Mesenchymal stem cell (in vitro differentiated cells and primary cell): ENCODE data around the gene CDNF.

Source experiments
- DNase-seq: peaks from one replicate; pipeline ENCODE4 v3.0.0-alpha.2; 2013
- H2AFZ ChIP-seq: one replicate; pipeline ENCODE4 v1.6.1; 2013; ENCODE audit warnings: low read depth, mild to moderate bottlenecking, control low read depth, inconsistent platforms, low read length, moderate library complexity
- H2AK5ac ChIP-seq: 2 replicates; pipeline ENCODE4 v1.6.1; 2013; ENCODE audit warnings: low read length, moderate library complexity, mild to moderate bottlenecking, inconsistent platforms; ENCODE audit not compliant: severe bottlenecking
- H2BK120ac ChIP-seq: one replicate; pipeline ENCODE4 v1.6.1; 2013; ENCODE audit warnings: low read depth, mild to moderate bottlenecking, inconsistent platforms, low read length, moderate library complexity
- H2BK12ac ChIP-seq, 2 experiments: one replicate each; pipeline ENCODE4 v1.6.1; 2013; ENCODE audit warnings: inconsistent platforms in 2 of 2, low read length in 2 of 2, mild to moderate bottlenecking in 2 of 2, moderate library complexity in 2 of 2, control low read depth in 1 of 2
- H2BK15ac ChIP-seq: one replicate; pipeline ENCODE4 v1.6.1; 2013; ENCODE audit warnings: mild to moderate bottlenecking, low read depth, inconsistent platforms; ENCODE audit not compliant: poor library complexity, severe bottlenecking
- H2BK5ac ChIP-seq: 2 replicates; pipeline ENCODE4 v1.6.1; 2013; ENCODE audit warnings: low read depth, mild to moderate bottlenecking, low read length, control low read depth, inconsistent platforms; ENCODE audit not compliant: poor library complexity, severe bottlenecking
- H3K14ac ChIP-seq, 2 experiments: one replicate each; pipeline ENCODE4 v1.6.1; 2013; ENCODE audit warnings: inconsistent platforms in 2 of 2, low read length in 2 of 2, control low read depth in 1 of 2, mild to moderate bottlenecking in 1 of 2, moderate library complexity in 1 of 2
- H3K18ac ChIP-seq, 2 experiments: one replicate each; pipeline ENCODE4 v1.6.1; 2013; ENCODE audit warnings: inconsistent platforms in 2 of 2, low read length in 2 of 2, control low read depth in 1 of 2, low read depth in 1 of 2, mild to moderate bottlenecking in 1 of 2
- H3K23ac ChIP-seq, 2 experiments: one replicate each; pipeline ENCODE4 v1.6.1; 2013; ENCODE audit warnings: inconsistent platforms in 2 of 2, low read length in 2 of 2, mild to moderate bottlenecking in 2 of 2, moderate library complexity in 2 of 2, control low read depth in 1 of 2
- H3K27ac ChIP-seq: 2 replicates; pipeline ENCODE4 v1.5.1; 2013; ENCODE audit warnings: mild to moderate bottlenecking, moderate library complexity, low read length, control low read depth, inconsistent platforms; ENCODE audit not compliant: poor library complexity, severe bottlenecking
- H3K27me3 ChIP-seq, 2 experiments: 2 replicates each; pipeline versions ENCODE4 v1.6.1 to v1.7.0; 2013; ENCODE audit warnings: low read length in 2 of 2, mild to moderate bottlenecking in 2 of 2, moderate library complexity in 2 of 2, control low read depth in 1 of 2, inconsistent platforms in 1 of 2; ENCODE audit not compliant: control insufficient read depth in 1 of 2, insufficient read depth in 1 of 2
- H3K36me3 ChIP-seq, 2 experiments: 2 replicates each; pipeline versions ENCODE4 v1.6.1 to v1.7.0; 2013; ENCODE audit warnings: low read length in 2 of 2, control low read depth in 1 of 2, inconsistent platforms in 1 of 2, low read depth in 1 of 2, mild to moderate bottlenecking in 1 of 2; ENCODE audit not compliant: insufficient read depth in 2 of 2, control insufficient read depth in 1 of 2
- H3K4ac ChIP-seq, 2 experiments: one replicate each; pipeline ENCODE4 v1.6.1; 2013; ENCODE audit warnings: inconsistent platforms in 2 of 2, low read length in 2 of 2, mild to moderate bottlenecking in 2 of 2, moderate library complexity in 2 of 2, control low read depth in 1 of 2, low read depth in 1 of 2
- H3K4me1 ChIP-seq: 2 replicates; pipeline ENCODE4 v1.6.1; 2013; ENCODE audit warnings: low read depth, low read length, control low read depth; ENCODE audit not compliant: control insufficient read depth, insufficient read depth
- H3K4me2 ChIP-seq: 2 replicates; pipeline ENCODE4 v1.6.1; 2013; ENCODE audit warnings: low read length, mild to moderate bottlenecking, inconsistent platforms; ENCODE audit not compliant: poor library complexity, severe bottlenecking
- H3K4me3 ChIP-seq, 2 experiments: 2 replicates each; pipeline versions ENCODE4 v1.5.1 to v1.7.0; 2013; ENCODE audit warnings: low read length in 2 of 2, mild to moderate bottlenecking in 2 of 2, control low read depth in 1 of 2, low read depth in 1 of 2; ENCODE audit not compliant: insufficient read depth in 1 of 2
- H3K79me1 ChIP-seq: replicated peaks from 2 replicates; pipeline ENCODE4 v1.6.1; 2013; ENCODE audit warnings: mild to moderate bottlenecking, control low read depth, low read length, inconsistent platforms; ENCODE audit not compliant: poor library complexity, severe bottlenecking
- H3K9ac ChIP-seq: 2 replicates; pipeline ENCODE4 v1.7.0; 2013; ENCODE audit warnings: mild to moderate bottlenecking, low read length, moderate library complexity
- H3K9me3 ChIP-seq: 2 replicates; pipeline ENCODE4 v1.7.0; 2013; ENCODE audit warnings: mild to moderate bottlenecking, low read length; ENCODE audit not compliant: control insufficient read depth
- H4K8ac ChIP-seq: one replicate; pipeline ENCODE4 v1.6.1; 2013; ENCODE audit warnings: inconsistent platforms, mild to moderate bottlenecking, low read length, moderate library complexity
- H4K91ac ChIP-seq: one replicate; pipeline ENCODE4 v1.6.1; 2013; ENCODE audit warnings: mild to moderate bottlenecking, low read length, inconsistent platforms
- WGBS: methylation state at CpG from one replicate; pipeline ENCODE4 v1.1.7; 2013; ENCODE audit warnings: mixed read lengths; 5-methylcytosine and 5-hydroxymethylcytosine counted together

Gene CDNF

DNA sequence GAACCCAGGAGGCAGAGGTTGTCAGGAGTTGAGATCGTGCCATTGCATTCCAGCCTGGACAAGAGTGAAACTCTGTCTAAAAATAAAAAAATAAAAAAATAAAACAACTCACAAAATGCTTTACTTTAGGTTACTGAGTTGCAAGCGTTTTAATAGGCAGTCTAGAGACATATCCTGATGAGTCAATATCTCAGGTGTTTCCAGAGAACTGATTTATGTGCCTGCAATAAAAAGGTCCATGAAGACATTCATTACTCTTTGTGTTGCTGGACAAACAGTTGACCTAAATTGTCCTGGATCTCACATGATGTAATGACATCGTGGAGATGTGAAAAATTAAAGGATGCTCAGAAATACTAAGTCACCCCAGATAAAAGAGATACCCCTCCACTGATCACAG, 31.5 kb downstream of the CDNF start:
- Histone ChIP-seq H2BK12ac (no peak overlapping the region), H3K4me3 (no peak overlapping the region), H3K36me3 (no peaks in the 10 kb centered on the region), H3K9ac (no peak overlapping the region), H3K4me1 (peaks cover 6% of the 10 kb centered on the region), H3K9me3 (no peaks in the 10 kb centered on the region), H3K18ac (no peak overlapping the region), H2BK15ac (no peak overlapping the region), H3K4ac (no peak overlapping the region), H3K23ac (no peak overlapping the region), H2BK120ac (no peak overlapping the region), H2BK5ac (no peak overlapping the region), H3K27ac (no peak overlapping the region), H2AK5ac (no peak overlapping the region), H4K8ac (no peak overlapping the region), H3K14ac (no peak overlapping the region), H4K91ac (no peak overlapping the region), H3K27me3 (peaks cover 0 to 14% of the 10 kb centered on the region in 2 experiments), H2AFZ (no peak overlapping the region), H3K4me2 (no peak overlapping the region), H3K79me1 (no peaks in the 10 kb centered on the region)
- DNase-seq, result no peak
- WGBS, result 94% methylated on average over 1 of the region's 3 CpGs

DNA sequence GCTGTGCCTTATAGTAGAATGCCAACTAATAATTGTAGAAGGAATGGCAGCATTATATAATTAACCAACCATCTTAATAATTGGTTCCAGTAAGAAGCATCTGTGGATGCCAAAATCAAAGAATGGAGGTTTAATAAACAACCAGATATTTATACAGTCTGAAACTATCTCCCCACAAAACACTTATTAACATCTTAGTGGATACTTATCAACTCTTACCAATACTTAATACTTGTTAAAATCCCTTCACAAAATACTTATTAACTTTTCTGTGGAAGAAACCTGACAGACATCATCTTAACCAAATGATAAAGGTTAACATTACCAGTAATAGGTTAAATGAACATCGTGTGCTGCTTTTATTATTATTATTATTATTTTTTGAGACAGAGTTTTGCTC, 34.0 kb downstream of the CDNF start:
- WGBS, result no CpG with 5 or more reads among the region's 1 CpG
- Histone ChIP-seq H3K9me3 (no peaks in the 10 kb centered on the region), H4K91ac (no peak overlapping the region), H2AFZ (no peak overlapping the region), H3K14ac (no peak overlapping the region), H3K4me1 (peaks cover 6% of the 10 kb centered on the region), H3K79me1 (no peaks in the 10 kb centered on the region), H3K4me2 (no peak overlapping the region), H3K18ac (no peak overlapping the region), H3K27ac (no peak overlapping the region), H3K27me3 (peaks cover 0 to 27% of the 10 kb centered on the region in 2 experiments), H2BK15ac (no peak overlapping the region), H2BK5ac (no peak overlapping the region), H3K4me3 (no peak overlapping the region), H3K4ac (no peak overlapping the region), H2AK5ac (no peak overlapping the region), H3K23ac (no peak overlapping the region), H2BK120ac (no peak overlapping the region), H2BK12ac (no peak overlapping the region), H4K8ac (no peak overlapping the region), H3K36me3 (no peaks in the 10 kb centered on the region), H3K9ac (no peak overlapping the region)
- DNase-seq, result no peak

DNA sequence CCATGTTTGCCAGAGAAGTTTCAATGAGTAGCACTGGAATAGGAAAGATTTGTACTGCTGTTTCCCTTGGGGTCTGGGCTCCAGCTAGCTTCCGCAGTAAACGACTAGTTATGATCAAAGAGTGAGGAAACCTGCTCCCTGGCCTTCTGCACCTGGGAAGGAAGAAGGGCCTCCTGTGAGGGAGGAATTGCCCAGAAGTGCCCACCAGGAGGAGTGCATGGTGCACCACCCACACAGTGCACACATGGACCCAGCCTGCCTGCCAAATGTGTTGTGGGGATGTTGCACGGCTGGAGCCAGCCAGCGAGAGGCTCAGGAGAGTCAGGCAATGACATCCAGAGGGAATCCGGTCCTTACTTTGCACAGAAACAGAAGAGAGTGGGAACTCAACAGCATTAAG, 36.1 kb downstream of the CDNF start:
- no peak overlapping the region for H2BK5ac ChIP-seq
- H2BK15ac ChIP-seq, result no peak overlapping the region
- DNase-seq, result no peak
- H3K18ac ChIP-seq, result no peak overlapping the region
- no peak overlapping the region for H3K14ac ChIP-seq
- no peak overlapping the region for H2BK120ac ChIP-seq
- no peak overlapping the region for H3K4me2 ChIP-seq
- 86% methylated on average over 5 of the region's 5 CpGs for WGBS
- no peaks in the 10 kb centered on the region for H3K79me1 ChIP-seq
- no peaks in the 10 kb centered on the region for H3K9me3 ChIP-seq
- no peak overlapping the region for H3K23ac ChIP-seq
- no peak overlapping the region for H3K4ac ChIP-seq
- peak overlapping the region in 1 of 2 experiments; percentile 12 for H3K4me3 ChIP-seq
- H3K36me3 ChIP-seq, result no peaks in the 10 kb centered on the region
- H2BK12ac ChIP-seq, result no peak overlapping the region
- H2AFZ ChIP-seq, result no peak overlapping the region
- no peak overlapping the region for H3K27ac ChIP-seq
- H3K4me1 ChIP-seq, result peaks cover 6% of the 10 kb centered on the region
- no peak overlapping the region for H3K9ac ChIP-seq
- H4K8ac ChIP-seq, result no peak overlapping the region
- H2AK5ac ChIP-seq, result peak overlapping the region; percentile 9
- H3K27me3 ChIP-seq, result peaks cover 0 to 27% of the 10 kb centered on the region in 2 experiments
- H4K91ac ChIP-seq, result no peak overlapping the region

DNA sequence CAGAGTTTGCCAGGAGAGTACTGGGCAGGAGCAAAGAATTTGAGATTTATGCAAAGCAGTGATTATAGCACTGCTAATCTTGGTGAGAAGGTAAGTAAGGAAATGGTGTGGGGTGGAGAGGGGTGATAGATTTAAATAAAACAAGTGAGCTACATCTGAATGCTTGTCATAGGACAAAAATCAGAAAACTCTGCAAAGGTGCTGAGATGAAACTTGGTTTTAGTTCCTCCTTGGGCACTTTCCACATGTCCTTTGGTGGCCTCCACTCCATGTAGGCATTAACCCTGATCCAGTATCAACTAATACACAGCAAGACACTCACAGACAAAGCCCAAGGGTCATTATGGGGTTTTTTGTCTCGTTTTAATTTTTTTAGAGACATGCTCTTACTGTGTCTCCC, 37.4 kb downstream of the CDNF start:
- no peak overlapping the region for H2BK12ac ChIP-seq
- no peak overlapping the region for H3K23ac ChIP-seq
- H3K18ac ChIP-seq, result no peak overlapping the region
- no peak overlapping the region for H4K8ac ChIP-seq
- H3K4me1 ChIP-seq, result peaks cover 6% of the 10 kb centered on the region
- no peak overlapping the region for H3K27ac ChIP-seq
- no peak overlapping the region for H3K4me3 ChIP-seq
- H2BK15ac ChIP-seq, result no peak overlapping the region
- H2AFZ ChIP-seq, result no peak overlapping the region
- H3K4me2 ChIP-seq, result no peak overlapping the region
- no peak overlapping the region for H2AK5ac ChIP-seq
- H3K36me3 ChIP-seq, result no peaks in the 10 kb centered on the region
- H2BK120ac ChIP-seq, result no peak overlapping the region
- H2BK5ac ChIP-seq, result no peak overlapping the region
- no peaks in the 10 kb centered on the region for H3K79me1 ChIP-seq
- H3K14ac ChIP-seq, result no peak overlapping the region
- no peaks in the 10 kb centered on the region for H3K9me3 ChIP-seq
- no peak for DNase-seq
- H3K9ac ChIP-seq, result no peak overlapping the region
- H4K91ac ChIP-seq, result no peak overlapping the region
- peaks cover 0 to 27% of the 10 kb centered on the region in 2 experiments for H3K27me3 ChIP-seq
- 55% methylated on average over 1 of the region's 1 CpG for WGBS
- no peak overlapping the region for H3K4ac ChIP-seq
